K562 (cell line): ENCODE measurements around the gene FN3KRP. TPM values are rescaled to one million over a fixed set of nuclear protein-coding genes. Genes with fewer than 3 reads are reported as not detected.

Experiments
- ATAC-seq: fragments of 200-7000 bp; cut with Tn5 transposase; 3 replicates; pipeline ENCODE4 v1.9.1; 2020; ENCODE audit warnings: moderate library complexity
- BruUV-seq: library from RNA; stranded (reverse); fragments of 400-500 nt; replicated peaks from 2 replicates; lab custom pipeline; 2021; lab: Mats Ljungman, UMichigan
- CTCF ChIA-PET: fragments of 300-600 bp; formaldehyde crosslinking; extraction: SDS; loops from one replicate; lab custom pipeline; 2021; ENCODE audit warnings: low intra/inter-chr PET ratio; lab: Yijun Ruan, JAX
- POLR2A ChIA-PET: fragments of 300-600, 350-650 bp; sonication (Branson Sonifier 250); formaldehyde crosslinking; extraction: SDS; loops from one replicate; lab custom pipeline; 2021; ENCODE audit warnings: antibody characterized with exemption, inconsistent platforms; lab: Yijun Ruan, JAX
- DNase-seq, 4 experiments: peaks; one replicate each; pipeline versions ENCODE4 v3.0.0 to v3.0.0-alpha.2; 2011 to 2018; ENCODE audit warnings: low spot score in 3 of 4, mixed read lengths in 3 of 4; ENCODE audit errors: extremely low read depth in 1 of 4
- FAIRE-seq: peaks from 2 replicates; lab custom pipeline; 2011; peaks lifted over from hg19 to GRCh38; lab: Jason Lieb, UNC
- H2AFZ ChIP-seq: 2 replicates; pipeline ENCODE4 v1.6.0; 2011; ENCODE audit warnings: low read depth, low read length, control low read depth, inconsistent platforms
- H3K27ac ChIP-seq: fragments of 200-600 bp; 3 replicates; pipeline ENCODE4 v1.8.0; 2011; ENCODE audit warnings: low read depth, mild to moderate bottlenecking, control low read depth, inconsistent platforms, low read length, moderate library complexity, mixed read lengths; ENCODE audit errors: extremely low read depth
- H3K27me3 ChIP-seq, 2 experiments: fragments of 300-600 bp in 1 of 2; 2 replicates in 1 of 2; 3 replicates in 1 of 2; pipeline versions ENCODE4 v1.6.0 to v1.8.0; 2011; ENCODE audit warnings: inconsistent platforms in 2 of 2, low read length in 2 of 2, mild to moderate bottlenecking in 1 of 2, mixed read lengths in 1 of 2, moderate library complexity in 1 of 2; ENCODE audit not compliant: control insufficient read depth in 2 of 2, insufficient read depth in 2 of 2
- H3K36me3 ChIP-seq: fragments of 300-600 bp; 3 replicates; pipeline ENCODE4 v1.8.0; 2011; ENCODE audit warnings: mild to moderate bottlenecking, low read length, inconsistent platforms; ENCODE audit not compliant: control insufficient read depth, insufficient read depth
- H3K4me1 ChIP-seq, 2 experiments: fragments of 200-600 bp in 1 of 2; replicated peaks in 1 of 2; 2 replicates in 1 of 2; 3 replicates in 1 of 2; pipeline versions ENCODE4 v1.5.1 to v1.8.0; 2011; ENCODE audit warnings: inconsistent platforms in 2 of 2, low read length in 2 of 2, mild to moderate bottlenecking in 1 of 2, mixed read lengths in 1 of 2, moderate library complexity in 1 of 2; ENCODE audit not compliant: control insufficient read depth in 2 of 2, insufficient read depth in 2 of 2
- H3K4me2 ChIP-seq: 2 replicates; pipeline ENCODE4 v1.6.1; 2011; ENCODE audit warnings: low read length, control low read depth, inconsistent platforms, mixed read lengths; ENCODE audit not compliant: insufficient read depth
- H3K4me3 ChIP-seq: fragments of 200-600 bp; sonication (generic), shearing (Covaris generic); 2 replicates; pipeline ENCODE4 v1.5.1; 2016; ENCODE audit warnings: control low read depth, inconsistent platforms
- H3K79me2 ChIP-seq: fragments of 200-600 bp; 3 replicates; pipeline ENCODE4 v1.8.0; 2011; ENCODE audit warnings: low read length, inconsistent platforms; ENCODE audit not compliant: control insufficient read depth, insufficient read depth
- H3K9ac ChIP-seq, 2 experiments: 2 replicates each; pipeline versions ENCODE4 v1.6.0 to v1.6.1; 2011; ENCODE audit warnings: low read depth in 2 of 2, low read length in 2 of 2, control low read depth in 1 of 2, inconsistent platforms in 1 of 2, mild to moderate bottlenecking in 1 of 2, mixed read lengths in 1 of 2; ENCODE audit not compliant: insufficient read depth in 1 of 2
- H3K9me1 ChIP-seq: one replicate; pipeline ENCODE4 v1.6.0; 2011; ENCODE audit warnings: inconsistent platforms, mild to moderate bottlenecking, low read length, moderate library complexity; ENCODE audit not compliant: control insufficient read depth, insufficient read depth
- H3K9me3 ChIP-seq: replicated peaks from 2 replicates; pipeline ENCODE4 v1.5.1; 2011; ENCODE audit warnings: low read depth, low read length, inconsistent platforms; ENCODE audit not compliant: control insufficient read depth, insufficient read depth
- H4K20me1 ChIP-seq: replicated peaks from 2 replicates; pipeline ENCODE4 v1.6.1; 2011; ENCODE audit warnings: low read length, inconsistent platforms, mixed read lengths; ENCODE audit not compliant: control insufficient read depth, insufficient read depth
- KLF10 ChIP-seq: fragments of 250-450 bp; sonication (Bioruptor Pico); IDR thresholded peaks from 2 replicates; pipeline ENCODE4 v1.6.1; 2021; ENCODE audit warnings: matching md5 sums
- TAF9B ChIP-seq: fragments of 450-650 bp; IDR thresholded peaks from 2 replicates; pipeline ENCODE4 v1.6.1; 2018; ENCODE audit warnings: mild to moderate bottlenecking; ENCODE audit not compliant: partially characterized antibody
- TEAD4 ChIP-seq, 2 experiments: sonication (generic) in 1 of 2; formaldehyde crosslinking in 1 of 2; IDR thresholded peaks; 2 replicates each; pipeline versions ENCODE4 v1.6.1 to v1.8.0; 2012 to 2022; ENCODE audit warnings: borderline replicate concordance in 1 of 2, inconsistent platforms in 1 of 2, low read length in 1 of 2, mild to moderate bottlenecking in 1 of 2, missing genetic modification reagents in 1 of 2
- XRCC5 ChIP-seq: fragments of 200-400 bp; formaldehyde crosslinking; IDR thresholded peaks from 2 replicates; pipeline ENCODE4 v1.6.1; 2017; ENCODE audit warnings: low read depth, mild to moderate bottlenecking, low read length
- ZBTB8A ChIP-seq: fragments of 450-650 bp; IDR thresholded peaks from 2 replicates; pipeline ENCODE4 v1.6.1; 2018; ENCODE audit warnings: mild to moderate bottlenecking, moderate library complexity; ENCODE audit not compliant: partially characterized antibody
- ZNF778 ChIP-seq: fragments of 450-650 bp; formaldehyde crosslinking; IDR thresholded peaks from 2 replicates; pipeline ENCODE4 v1.4.0; 2020; ENCODE audit warnings: mild to moderate bottlenecking, moderate library complexity
- WGBS: fragments of 100-300 bp; shearing (Covaris generic); methylation state at CpG from one replicate; pipeline ENCODE4 v1.1.6; 2016; ENCODE audit warnings: low coverage, mixed read lengths; ENCODE audit not compliant: insufficient coverage; ENCODE audit errors: missing lambda C conversion rate; 5-methylcytosine and 5-hydroxymethylcytosine counted together
- in situ Hi-C: fragments of 300-500 bp; cut with MboI; formaldehyde crosslinking; loops from 4 replicates; pipeline ENCODE4 v1.15.0; 2018; ENCODE audit warnings: inconsistent platforms, mixed read lengths
- intact Hi-C: fragments of 100-400 bp; cut with micrococcal nuclease; formaldehyde crosslinking; loops from 2 replicates; pipeline ENCODE4 v1.14.2; 2022
- polyA plus RNA-seq, 8 experiments: library from polyadenylated mRNA; depleted of rRNA in 4 of 8; stranded (reverse) in 5 of 8; unstranded in 3 of 8; fragments of >200 nt; fragmentation: Nextera tagmentation in 2 of 8; fragmentation: Illumina TruSeq in 1 of 8; extraction: Ambion mirVana in 2 of 8; extraction: Trizol in 1 of 8; gene quantifications; 2 replicates each; pipeline versions ENCODE4 v1.2.1 to v1.2.3, GENCODE V29; 2011 to 2014; ENCODE audit warnings: inconsistent platforms in 1 of 8, missing spikeins in 1 of 8
- total RNA-seq, 7 experiments: library from RNA; depleted of rRNA in 6 of 7; stranded (reverse); fragments of >200 nt in 6 of 7; fragmentation: Illumina TruSeq in 2 of 7; extraction: Trizol in 2 of 7; gene quantifications; 2 replicates each; pipeline versions ENCODE4 v1.2.1 to v1.2.3, GENCODE V29; 2011 to 2021; ENCODE audit warnings: low replicate concordance in 1 of 7
- TF ChIP-seq, protein P1 (sequence below): sonication (generic); formaldehyde crosslinking; IDR thresholded peaks from 2 replicates; pipeline ENCODE4 v1.8.1; 2023; ENCODE audit warnings: mild to moderate bottlenecking, missing genetic modification reagents
- TF ChIP-seq, protein P2 (sequence below): fragments of 250-450 bp; sonication (Bioruptor Pico); IDR thresholded peaks from 2 replicates; pipeline ENCODE4 v1.5.0; 2021; ENCODE audit warnings: mild to moderate bottlenecking, borderline replicate concordance
- TF ChIP-seq, protein P3 (sequence below), 2 experiments: IDR thresholded peaks; 2 replicates each; pipeline ENCODE4 v1.6.1; 2011; ENCODE audit warnings: borderline replicate concordance in 1 of 2, control low read depth in 1 of 2, low read depth in 1 of 2, low read length in 1 of 2, mild to moderate bottlenecking in 1 of 2, mixed read lengths in 1 of 2, moderate library complexity in 1 of 2; ENCODE audit not compliant: insufficient read depth in 1 of 2, insufficient read length in 1 of 2, poor library complexity in 1 of 2, severe bottlenecking in 1 of 2; ENCODE audit errors: extremely low read depth in 1 of 2
- TF ChIP-seq, protein P4 (sequence below), 3 experiments: IDR thresholded peaks in 2 of 3; conservative IDR thresholded peaks in 1 of 3; 2 replicates each; pipeline ENCODE4 v1.5.1; 2011 to 2012; ENCODE audit warnings: low read length in 3 of 3, mild to moderate bottlenecking in 3 of 3, control low read depth in 2 of 3, improper control_type of control experiment in 1 of 3, inconsistent platforms in 1 of 3, low read depth in 1 of 3, mixed read lengths in 1 of 3, moderate library complexity in 1 of 3; ENCODE audit not compliant: insufficient read depth in 2 of 3

FN3KRP gene
- total and polyA plus RNA-seq, 9 of the 15 experiments (the other 6 are each of a cell fraction or from before 2014, with no cell fraction given) = 2.0 to 32.1 (median 24.9) TPM

DNA sequence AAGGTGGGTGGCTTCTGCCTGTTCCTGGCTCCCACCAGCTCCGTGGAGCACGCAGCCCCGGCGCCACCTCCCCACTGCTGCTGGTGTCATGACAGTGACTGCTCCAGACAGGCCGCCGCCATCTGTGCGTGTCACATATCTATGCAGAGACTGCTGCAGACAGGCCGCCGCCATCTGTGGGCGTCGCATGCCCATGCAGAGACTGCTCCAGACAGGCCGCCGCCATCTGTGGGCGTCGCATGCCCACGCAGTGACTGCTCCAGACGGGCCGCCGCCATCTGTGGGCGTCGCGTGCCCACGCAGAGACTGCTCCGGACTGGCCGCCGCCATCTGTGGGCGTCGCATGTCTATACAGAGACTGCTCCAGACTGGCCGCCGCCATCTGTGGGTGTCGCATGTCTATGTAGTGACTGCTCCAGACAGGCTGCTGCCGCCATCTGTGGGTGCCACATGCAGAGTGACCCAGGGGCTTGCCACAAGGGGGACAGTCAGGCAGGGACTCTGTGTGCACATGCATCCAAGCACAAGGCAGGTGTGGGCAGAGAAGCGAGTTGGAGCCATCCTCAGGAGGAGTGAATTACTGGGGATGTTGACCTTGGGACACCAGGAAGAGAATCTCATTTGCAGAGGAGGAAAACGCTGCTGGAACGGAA is 3.3 kb upstream of the FN3KRP start:
- BruUV-seq = no TSS peak
- Histone ChIP-seq H3K9me1 (no peaks in the 10 kb centered on the region), H4K20me1 (no peaks in the 10 kb centered on the region), H3K4me2 (no peak overlapping the region), H3K36me3 (no peaks in the 10 kb centered on the region), H3K9ac (no peak overlapping the region; a peak in 1 of 4 replicates), H3K4me3 (no peak overlapping the region), H3K27me3 (no peaks in the 10 kb centered on the region; a peak in 1 of 5 replicates), H2AFZ (no peak overlapping the region), H3K4me1 (peaks cover 5 to 53% of the 10 kb centered on the region in 2 experiments; a peak in 4 of 5 replicates), H3K9me3 (no peaks in the 10 kb centered on the region), H3K27ac (no peak overlapping the region), H3K79me2 (peaks cover 17% of the 10 kb centered on the region)
- intact Hi-C loops (no loop called here), in situ Hi-C loops (no loop called here)
- ATAC-seq (no peak), DNase-seq (no peak), FAIRE-seq (no peak)
- 60% methylated on average over 23 of the region's 35 CpGs for WGBS
- POLR2A ChIA-PET = interaction anchor here (0.5 to 1.0 kb wide), 2 partner anchors 12 to 13 kb away, joined by 4 to 5 read pairs; no protein-coding TSS in a partner anchor
- CTCF ChIA-PET = no interaction called here
- no peak for TF ChIP-seq ZNF778
- TF ChIP-seq, protein P1, sequence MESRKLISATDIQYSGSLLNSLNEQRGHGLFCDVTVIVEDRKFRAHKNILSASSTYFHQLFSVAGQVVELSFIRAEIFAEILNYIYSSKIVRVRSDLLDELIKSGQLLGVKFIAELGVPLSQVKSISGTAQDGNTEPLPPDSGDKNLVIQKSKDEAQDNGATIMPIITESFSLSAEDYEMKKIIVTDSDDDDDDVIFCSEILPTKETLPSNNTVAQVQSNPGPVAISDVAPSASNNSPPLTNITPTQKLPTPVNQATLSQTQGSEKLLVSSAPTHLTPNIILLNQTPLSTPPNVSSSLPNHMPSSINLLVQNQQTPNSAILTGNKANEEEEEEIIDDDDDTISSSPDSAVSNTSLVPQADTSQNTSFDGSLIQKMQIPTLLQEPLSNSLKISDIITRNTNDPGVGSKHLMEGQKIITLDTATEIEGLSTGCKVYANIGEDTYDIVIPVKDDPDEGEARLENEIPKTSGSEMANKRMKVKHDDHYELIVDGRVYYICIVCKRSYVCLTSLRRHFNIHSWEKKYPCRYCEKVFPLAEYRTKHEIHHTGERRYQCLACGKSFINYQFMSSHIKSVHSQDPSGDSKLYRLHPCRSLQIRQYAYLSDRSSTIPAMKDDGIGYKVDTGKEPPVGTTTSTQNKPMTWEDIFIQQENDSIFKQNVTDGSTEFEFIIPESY = peak; percentile 67; the same call in 1 of the 2 replicates
- no peak for TF ChIP-seq TEAD4 (IDR thresholded peaks at IDR 0.05; ENCODE audit: low read length)
- TF ChIP-seq TEAD4 (CRISPR knock-in tag; IDR thresholded peaks at IDR 0.05; ENCODE audit: borderline replicate concordance) = no peak
- TF ChIP-seq, protein P2, sequence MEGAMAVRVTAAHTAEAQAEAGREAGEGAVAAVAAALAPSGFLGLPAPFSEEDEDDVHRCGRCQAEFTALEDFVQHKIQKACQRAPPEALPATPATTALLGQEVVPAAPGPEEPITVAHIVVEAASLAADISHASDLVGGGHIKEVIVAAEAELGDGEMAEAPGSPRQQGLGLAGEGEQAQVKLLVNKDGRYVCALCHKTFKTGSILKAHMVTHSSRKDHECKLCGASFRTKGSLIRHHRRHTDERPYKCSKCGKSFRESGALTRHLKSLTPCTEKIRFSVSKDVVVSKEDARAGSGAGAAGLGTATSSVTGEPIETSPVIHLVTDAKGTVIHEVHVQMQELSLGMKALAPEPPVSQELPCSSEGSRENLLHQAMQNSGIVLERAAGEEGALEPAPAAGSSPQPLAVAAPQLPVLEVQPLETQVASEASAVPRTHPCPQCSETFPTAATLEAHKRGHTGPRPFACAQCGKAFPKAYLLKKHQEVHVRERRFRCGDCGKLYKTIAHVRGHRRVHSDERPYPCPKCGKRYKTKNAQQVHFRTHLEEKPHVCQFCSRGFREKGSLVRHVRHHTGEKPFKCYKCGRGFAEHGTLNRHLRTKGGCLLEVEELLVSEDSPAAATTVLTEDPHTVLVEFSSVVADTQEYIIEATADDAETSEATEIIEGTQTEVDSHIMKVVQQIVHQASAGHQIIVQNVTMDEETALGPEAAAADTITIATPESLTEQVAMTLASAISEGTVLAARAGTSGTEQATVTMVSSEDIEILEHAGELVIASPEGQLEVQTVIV (CRISPR knock-in tag) = no peak
- TF ChIP-seq KLF10 (CRISPR knock-in tag) = no peak
- TF ChIP-seq, protein P3, sequence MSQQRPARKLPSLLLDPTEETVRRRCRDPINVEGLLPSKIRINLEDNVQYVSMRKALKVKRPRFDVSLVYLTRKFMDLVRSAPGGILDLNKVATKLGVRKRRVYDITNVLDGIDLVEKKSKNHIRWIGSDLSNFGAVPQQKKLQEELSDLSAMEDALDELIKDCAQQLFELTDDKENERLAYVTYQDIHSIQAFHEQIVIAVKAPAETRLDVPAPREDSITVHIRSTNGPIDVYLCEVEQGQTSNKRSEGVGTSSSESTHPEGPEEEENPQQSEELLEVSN (IDR thresholded peaks at IDR 0.05; ENCODE audit: borderline replicate concordance in 1 of 2, extremely low read depth in 1 of 2, insufficient read depth in 1 of 2, insufficient read length in 1 of 2, low read depth in 1 of 2, low read length in 1 of 2, poor library complexity in 1 of 2, severe bottlenecking in 1 of 2) = peak in 1 of 2 experiments; percentile 17
- no peak for TF ChIP-seq TAF9B
- no peak for TF ChIP-seq XRCC5
- TF ChIP-seq, protein P4, sequence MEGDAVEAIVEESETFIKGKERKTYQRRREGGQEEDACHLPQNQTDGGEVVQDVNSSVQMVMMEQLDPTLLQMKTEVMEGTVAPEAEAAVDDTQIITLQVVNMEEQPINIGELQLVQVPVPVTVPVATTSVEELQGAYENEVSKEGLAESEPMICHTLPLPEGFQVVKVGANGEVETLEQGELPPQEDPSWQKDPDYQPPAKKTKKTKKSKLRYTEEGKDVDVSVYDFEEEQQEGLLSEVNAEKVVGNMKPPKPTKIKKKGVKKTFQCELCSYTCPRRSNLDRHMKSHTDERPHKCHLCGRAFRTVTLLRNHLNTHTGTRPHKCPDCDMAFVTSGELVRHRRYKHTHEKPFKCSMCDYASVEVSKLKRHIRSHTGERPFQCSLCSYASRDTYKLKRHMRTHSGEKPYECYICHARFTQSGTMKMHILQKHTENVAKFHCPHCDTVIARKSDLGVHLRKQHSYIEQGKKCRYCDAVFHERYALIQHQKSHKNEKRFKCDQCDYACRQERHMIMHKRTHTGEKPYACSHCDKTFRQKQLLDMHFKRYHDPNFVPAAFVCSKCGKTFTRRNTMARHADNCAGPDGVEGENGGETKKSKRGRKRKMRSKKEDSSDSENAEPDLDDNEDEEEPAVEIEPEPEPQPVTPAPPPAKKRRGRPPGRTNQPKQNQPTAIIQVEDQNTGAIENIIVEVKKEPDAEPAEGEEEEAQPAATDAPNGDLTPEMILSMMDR (IDR thresholded peaks at IDR 0.05 in 2 of 3, conservative IDR thresholded peaks at IDR 0.05 in 1 of 3; ENCODE audit: insufficient read depth in 2 of 3, low read depth in 1 of 3, low read length in 3 of 3) = peak in 1 of 3 experiments; percentile 50; a peak in 2 of 6 replicates
- no peak for TF ChIP-seq ZBTB8A
